ENCODE measurements around the gene CMTM4. TPM values are rescaled to one million over a fixed set of nuclear protein-coding genes. Genes with fewer than 3 reads are reported as not detected.
"Not testable (repeated sequence)": the region's sequence is repeated elsewhere in the genome, so short reads cannot be mapped to it uniquely, and the experiment has no call there.

Gene CMTM4
- total RNA-seq, 1 donor from 2014 or later = 21.9 TPM

DNA sequence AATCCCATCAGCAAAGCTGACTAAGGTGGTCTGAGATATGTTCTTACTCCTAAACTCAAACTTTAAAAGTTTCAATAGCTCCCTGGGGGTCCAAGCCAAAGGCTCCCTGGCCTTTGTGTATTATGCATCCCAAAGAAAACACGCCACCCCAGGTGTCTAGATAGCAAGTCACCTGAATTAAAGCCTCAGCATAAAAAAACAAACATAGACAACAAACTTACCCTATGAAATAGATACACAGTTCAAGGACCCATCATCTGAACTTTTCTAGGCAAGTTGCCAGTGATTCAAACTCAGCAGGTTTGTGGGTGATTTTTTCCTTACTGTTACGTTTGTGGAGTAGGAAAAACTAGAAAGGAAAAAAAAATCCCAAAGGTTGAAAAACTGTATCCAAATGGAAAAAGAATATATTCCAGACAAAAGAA is 79.5 kb downstream of the CMTM4 start:
- no peak for DNase-seq (ENCODE audit: low spot score)

DNA sequence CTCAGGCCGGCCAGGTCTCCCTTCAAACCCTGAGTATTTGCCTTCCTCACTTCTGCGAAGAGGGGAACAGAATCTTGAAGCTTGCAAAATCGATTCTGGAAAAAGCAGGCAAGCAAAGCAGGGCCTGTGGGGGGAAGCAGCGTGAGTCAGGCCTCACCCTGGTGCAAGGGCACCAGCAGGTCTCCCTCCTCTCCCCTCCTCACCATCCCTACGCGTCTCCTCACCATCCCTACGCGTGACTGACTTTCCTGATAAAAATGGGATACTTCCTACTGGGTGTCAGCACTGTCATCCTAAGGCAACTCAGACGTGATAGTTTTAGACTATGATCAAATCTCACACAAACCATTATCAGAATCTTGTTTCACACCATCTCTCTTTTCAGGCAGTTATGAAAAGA is 80.0 kb downstream of the CMTM4 start:
- no peak for DNase-seq (ENCODE audit: low spot score)

DNA sequence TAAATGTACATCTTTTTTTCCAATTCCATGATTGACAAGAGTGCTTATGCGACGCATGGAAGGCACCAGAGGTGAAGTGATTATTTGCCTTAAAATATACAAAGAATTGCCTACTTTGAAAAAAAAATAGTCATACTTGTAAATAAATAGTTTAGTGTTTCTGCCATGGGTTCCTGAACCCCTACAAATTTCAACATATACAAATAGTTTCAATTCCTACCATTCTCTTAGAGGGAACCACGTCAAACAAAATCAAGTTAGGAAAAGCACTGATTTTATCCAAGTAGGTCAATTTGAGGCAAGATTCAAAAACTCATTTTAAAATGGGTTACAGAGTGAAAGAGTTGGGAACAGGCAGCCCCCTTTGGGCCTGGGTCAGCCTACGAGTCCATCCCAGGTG is 80.4 kb downstream of the CMTM4 start:
- no peak for DNase-seq (ENCODE audit: low spot score)

DNA sequence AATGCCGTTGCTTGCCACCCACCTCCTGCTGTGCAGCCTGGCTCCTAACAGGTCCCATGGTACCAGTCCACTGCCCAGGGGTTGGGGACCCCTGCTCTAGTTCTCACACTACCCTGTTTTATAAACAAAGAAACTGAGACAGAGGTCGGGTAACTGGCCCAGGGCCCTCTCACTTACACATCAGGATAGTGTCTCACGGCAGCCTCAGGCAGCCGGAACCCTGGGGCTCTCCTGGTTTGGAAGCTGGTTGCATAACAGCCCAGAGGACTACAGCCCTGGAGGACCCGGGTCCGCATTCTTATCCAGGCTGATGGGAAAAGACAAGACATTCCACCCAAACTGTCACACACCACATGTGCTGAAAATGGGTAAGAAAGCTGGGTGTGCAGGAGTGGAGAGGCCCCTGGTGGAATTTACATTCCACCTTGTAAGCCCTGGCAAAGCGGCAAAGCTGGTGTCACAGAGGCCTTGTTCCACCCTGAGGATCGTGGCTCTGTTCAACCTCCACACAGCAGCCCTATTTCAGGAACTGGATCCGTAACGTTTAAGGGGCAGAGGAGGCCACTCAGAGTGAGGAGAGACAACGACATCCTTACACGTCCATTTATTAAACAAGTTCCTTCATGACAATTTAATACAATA is 82.3 kb downstream of the CMTM4 start:
- DNase-seq (ENCODE audit: low spot score) = no peak

DNA sequence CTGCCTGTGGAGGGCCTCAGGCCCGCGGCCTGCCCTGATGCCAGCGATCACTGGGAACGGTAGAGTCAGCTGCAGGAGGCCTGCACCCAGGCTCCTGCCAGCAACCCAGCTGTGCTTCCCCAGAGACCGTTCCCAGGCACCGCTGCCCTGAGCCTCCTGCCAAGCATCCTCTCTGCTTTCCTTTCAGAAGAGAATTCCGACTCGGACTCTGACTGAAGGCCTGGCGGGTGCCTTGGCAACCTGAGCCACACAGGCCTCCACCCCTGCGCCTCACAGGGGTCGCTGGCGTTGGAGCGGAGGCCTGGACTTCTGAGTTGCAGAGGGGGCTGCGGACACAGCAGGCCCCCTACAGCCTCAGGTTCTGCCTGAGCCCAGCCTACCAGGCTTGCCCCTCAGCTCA is 84.1 kb downstream of the CMTM4 start:
- DNase-seq (ENCODE audit: low spot score) = no peak

DNA sequence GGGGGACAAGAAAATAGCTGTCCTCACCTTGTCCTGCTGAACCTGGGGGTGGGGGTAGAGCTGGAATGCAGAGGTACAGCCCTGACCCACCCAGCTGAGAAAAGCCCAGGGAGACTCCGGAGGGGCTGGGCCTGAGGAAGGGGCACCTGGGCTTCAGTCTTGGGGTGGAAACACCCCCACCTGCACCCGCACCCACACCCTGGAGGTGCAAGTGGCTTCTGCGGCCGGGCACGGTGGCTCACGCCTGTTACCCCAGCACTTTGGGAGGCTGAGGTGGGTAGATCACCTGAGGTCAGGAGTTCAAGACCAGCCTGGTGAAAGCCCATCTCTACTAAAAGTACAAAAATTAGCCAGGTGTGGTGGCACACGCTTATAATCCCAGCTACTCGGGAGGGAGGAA is 84.6 kb downstream of the CMTM4 start:
- DNase-seq (ENCODE audit: low spot score) = not testable (repeated sequence)

DNA sequence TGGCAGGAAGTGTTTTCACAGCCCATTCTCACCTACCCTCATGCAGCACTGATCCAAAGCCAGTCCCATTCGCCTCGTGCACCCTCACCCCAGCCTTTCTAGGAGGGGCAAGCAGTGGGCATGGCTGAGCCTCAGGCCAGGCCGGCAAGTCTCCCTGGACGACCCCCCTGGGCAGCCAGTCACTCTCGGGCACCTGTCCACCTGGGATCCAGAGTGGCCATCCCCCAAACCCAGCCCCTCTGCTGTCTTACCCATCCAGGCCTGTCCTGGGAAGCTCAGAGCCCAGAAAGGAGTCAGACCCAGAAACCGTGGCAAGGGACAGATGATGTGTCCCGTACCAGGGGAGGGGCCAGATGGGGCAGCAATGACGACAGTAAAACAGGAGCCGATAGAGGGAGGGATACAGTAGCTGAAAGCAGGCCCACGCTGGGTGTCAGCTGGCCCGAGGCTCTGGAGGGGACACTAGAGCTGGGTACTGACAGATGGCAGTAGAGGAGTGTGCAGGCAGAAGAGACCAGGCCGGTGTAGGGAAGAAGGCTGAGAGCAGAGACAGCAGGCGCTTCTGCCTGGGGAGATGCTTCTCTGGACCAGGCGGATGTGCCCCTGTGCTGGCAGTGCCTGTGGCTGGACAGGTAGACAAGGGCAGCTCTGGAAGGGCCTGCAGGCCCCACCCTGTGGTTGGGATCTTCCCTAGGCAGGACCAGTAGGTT is 86.3 kb downstream of the CMTM4 start:
- DNase-seq (ENCODE audit: low spot score) = no peak

DNA sequence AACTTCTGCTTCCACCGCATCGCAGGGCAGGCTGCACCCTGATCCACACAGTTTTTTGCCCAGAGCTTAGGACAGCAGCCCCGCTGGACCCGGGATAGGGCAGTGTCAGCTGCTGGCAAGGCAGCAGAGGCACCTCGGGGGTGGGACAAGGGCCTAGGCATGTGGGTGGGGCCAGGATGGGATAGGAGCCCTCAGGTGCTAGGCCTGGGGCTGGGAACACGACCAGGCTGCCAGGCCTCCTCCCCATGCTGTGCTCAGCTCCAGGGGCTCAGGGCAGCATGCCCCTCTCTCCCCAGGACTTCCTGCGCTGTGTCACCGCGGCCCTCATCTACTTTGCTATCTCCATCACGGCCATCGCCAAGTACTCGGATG is 87.4 kb downstream of the CMTM4 start:
- DNase-seq (ENCODE audit: low spot score) = no peak

DNA sequence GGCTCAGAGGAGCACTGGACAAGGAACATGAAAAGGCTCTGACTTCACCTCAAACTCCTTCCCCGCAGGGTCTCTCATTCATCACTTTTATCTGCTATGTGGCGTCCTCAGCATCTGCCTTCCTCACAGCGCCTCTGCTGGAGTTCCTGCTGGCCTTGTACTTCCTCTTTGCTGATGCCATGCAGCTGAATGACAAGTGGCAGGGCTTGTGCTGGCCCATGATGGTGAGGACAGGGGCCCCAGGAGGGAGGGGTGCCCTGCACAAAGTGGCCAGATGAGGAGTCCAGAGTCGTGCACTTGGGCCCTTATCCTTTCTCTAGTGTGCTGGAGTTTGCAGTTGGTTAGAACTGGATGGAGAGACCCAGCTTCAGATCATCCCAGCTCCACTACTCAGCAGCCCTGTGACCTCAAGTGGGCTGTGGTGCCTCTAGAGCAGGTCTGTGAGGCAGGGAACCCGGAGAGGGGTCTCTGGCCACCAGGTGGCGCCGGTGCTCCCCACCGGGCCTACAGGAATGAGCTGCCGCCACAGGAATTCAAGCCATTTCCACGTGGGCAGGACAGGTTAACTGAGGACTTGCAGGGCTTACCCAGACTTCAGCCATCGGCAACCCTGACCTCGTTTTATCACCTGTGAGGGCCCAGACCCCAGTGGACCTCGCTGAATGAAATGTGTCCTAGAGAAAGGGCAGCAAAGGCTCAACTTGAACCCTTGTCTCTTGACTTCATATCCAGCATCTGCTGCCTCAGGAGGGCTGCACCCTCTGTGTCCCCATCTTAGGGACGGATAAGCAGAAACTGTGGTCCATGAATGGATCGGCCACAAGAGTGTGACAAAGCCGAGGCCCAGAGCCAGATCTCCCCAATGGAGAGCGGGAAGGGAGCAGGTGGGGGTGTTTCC is 88.1 kb downstream of the CMTM4 start:
- peak; percentile 83 for DNase-seq (ENCODE audit: low spot score)

DNA sequence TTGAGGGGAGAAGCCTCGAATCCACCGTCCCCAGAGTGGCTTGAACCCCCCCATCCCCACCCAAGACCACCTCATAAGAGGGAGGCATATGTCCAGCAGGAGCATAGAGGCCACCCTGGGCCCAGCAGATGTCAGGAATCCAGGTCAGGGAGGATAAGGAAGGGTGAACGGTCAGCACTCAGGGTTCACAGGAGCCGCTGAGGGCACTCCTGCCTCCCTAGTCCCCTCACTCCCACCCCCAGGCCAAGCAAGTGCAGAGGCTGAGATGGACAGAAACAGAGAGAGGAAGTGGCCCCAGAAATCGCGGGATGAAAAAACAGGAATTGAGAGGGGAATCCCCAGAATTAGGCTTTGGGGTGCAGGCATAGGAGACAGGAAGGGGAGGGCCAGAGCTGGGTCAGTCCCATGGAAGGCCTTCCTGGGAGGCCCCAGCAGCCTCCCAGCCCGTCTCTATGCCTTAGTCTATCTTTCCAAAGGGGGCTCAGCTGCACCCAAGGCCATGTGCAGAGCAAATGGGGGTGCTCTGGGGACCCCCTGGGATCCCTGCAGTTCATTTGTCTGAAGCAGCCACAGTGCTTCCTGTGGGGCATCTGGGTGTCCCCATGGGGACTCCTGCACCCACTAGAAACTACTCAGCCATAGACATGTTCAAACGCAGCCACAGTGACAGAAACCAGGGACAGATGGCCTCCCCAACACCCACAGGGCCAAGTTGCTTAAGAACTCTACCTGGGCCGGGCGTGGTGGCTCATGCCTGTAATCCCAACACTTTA is 90.4 kb downstream of the CMTM4 start:
- DNase-seq (ENCODE audit: low spot score) = no peak

DNA sequence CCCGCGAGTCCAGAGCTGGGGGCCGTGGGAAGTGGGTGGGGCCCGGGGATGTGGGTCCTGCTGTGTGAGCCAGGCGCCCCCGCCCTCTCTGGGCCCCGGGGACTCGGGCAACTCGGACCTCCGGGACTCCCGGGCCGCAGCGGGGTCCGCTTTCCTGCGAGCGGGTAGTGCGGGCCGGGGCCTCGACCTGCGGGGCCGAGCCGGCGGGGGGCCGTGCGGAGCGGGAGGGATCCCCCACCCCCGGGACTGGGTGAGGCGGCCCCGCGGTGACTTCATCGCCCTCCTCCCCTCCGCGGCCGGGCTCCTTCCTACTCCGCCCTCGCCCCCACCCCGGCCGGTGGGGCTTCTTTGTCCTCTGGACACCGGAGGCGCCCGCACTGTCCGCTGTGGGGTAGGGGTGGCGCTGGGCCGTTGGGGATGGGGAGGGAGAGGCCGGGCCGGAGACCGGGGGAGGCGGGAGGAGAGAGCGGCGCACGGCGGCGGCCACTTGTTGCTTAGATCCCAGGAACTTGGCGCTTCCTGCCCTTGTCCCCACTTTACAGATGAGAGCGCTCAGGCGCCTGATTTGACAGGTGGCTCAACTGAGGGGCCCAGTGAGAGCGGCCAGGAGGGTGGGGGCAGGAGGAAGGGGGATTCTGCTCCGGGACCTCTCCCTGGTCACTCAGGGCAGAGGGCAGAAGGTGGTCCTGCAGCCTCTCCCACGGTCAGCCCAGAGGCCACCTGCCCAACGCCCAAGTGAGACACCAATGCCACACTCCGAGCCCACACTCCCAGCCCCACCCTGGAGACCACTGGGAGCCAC is 91.2 kb downstream of the CMTM4 start:
- DNase-seq (ENCODE audit: low spot score) = peak; percentile 59

DNA sequence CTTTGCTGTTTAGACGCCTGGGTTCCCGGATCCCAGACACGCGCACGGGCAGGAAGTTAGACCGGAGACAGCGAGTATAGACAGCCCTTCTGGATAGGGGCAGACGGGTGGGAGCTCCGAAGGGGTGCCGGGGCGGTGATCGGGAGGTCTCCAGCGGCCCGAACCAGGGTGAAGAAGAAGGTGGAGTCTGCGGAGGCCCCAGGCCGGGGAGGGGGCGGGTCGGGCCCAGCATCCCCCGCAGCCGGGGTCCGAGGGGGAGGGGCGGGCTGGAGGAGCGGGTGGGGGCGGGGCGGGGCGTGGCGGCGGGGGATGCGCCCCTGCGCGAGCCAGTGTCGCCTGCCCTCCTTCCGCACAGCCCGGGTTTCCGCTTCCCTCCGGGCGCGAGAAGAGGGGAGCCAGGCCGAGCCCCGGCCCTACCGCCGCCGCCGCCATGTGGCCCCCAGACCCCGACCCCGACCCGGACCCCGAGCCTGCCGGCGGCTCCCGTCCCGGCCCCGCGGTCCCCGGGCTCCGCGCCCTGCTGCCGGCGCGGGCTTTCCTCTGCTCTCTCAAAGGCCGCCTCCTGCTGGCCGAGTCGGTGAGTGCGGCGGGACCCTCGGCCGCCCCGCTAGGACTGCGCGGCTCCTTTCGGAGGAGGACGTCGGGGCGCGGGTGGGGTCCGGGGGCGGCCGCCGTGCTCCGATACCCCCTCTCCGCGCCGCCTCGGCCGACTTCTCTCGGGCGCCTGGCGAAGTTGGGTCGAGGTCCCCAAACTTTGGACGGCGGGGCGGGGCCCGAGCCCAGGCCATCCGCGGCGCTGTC is 92.0 kb downstream of the CMTM4 start, which contains the start of gene CMTM3:
Gene CMTM3, plus strand, starts transcription at position 329 of the 801 bp plus-strand sequence. Its CDS starts 102 bp downstream, at position 431.
- DNase-seq (ENCODE audit: low spot score) = peak; percentile 85

DNA sequence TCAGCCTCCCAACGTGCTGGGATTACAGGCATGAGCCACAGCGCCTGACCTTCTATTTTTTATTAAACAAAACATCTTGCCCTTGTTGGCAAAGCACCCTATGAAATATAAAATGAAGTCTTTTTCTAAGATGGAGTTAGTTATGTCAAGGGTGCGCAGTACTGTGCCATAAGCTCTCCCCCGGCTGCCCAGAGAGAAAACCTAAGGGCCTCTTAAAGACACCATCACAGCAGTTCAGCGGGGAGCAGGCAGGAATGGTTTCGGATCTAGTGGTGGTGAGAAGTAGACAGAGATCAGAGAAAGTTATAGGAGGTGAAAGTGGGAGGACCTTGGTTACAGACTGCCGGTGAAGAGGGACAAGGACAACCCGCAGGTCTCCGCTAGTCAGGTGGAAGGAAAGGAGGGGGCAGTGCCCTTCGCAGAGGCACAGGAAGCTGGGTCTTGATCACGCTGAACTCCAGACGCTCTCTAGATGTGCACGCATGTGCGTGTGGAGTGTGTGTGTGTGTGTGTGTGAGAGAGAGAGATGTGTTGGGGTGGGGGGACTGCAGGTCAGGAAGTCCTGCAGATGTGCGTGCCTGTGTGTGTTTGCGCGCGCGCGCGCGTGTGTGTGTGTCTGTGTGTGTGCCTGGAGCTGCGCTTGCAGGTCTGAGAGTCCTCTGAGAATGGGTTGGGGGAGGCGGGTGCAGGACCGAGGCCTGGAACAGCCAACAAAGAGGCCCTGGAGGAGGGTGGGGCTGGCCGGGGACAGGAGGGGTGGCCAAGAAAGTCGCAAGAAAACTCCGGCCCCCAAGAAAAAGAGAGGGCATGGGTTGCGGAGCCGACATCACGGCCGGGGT is 92.8 kb downstream of the CMTM4 start:
- DNase-seq (ENCODE audit: low spot score) = peak; percentile 90

DNA sequence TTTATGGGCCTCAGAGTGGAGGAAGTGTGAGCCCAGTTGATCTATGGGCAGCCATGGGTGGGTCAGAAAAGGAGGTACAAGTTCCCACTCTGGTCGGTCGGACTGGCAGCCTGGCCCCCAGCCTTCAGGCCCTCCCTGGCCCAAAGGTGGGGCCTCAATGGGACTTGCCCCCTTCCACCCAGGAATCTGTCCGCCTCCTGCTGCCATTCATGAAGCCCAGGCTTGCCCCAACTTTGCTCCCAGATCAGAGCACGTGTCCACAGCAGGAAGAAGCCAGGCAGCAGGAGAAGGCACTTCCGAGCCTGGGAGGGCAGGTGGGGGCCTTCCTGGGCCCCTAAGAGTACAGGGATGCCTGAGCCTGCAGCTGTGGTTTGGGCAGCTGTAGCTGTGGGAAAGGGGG is 95.1 kb downstream of the CMTM4 start:
- DNase-seq (ENCODE audit: low spot score) = no peak

DNA sequence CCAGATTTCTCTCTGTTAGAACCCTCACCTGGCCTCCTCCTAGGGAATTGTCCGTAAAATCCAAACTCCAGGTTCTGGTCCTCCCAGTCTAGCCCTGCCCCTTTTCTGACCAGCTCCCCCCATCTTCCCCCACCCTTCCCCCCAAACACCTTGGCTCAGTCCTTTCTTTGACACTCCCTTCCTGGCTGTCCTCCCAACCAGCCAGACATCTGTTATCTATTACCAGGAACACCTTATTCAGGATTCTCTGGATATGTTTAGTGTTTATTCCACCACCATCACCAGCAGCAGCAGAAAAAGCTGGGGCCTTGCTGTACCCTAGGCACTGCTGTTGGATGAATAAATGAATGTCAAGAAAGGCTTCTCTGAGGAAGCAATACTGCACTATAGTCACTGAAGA is 96.1 kb downstream of the CMTM4 start:
- no peak for DNase-seq (ENCODE audit: low spot score)

DNA sequence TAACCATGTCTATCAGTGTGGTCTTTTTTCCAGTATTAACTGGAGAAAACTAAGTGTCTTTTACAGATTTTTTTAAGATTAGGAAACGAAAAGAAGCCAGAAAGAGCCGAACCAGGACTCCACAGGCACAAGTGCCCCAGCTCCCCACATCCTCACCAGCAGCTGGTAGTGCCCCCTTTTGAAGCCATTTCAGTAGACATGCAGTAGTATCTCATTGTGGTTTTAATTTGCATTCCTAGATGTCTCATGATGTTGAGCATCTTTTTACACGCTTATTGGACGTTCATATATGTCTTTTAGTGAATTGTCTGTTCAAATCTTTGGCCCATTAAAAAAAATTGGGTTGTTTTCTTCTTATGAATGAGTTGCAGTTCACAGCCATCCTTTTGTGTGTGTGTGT is 96.8 kb downstream of the CMTM4 start:
- no peak for DNase-seq (ENCODE audit: low spot score)

DNA sequence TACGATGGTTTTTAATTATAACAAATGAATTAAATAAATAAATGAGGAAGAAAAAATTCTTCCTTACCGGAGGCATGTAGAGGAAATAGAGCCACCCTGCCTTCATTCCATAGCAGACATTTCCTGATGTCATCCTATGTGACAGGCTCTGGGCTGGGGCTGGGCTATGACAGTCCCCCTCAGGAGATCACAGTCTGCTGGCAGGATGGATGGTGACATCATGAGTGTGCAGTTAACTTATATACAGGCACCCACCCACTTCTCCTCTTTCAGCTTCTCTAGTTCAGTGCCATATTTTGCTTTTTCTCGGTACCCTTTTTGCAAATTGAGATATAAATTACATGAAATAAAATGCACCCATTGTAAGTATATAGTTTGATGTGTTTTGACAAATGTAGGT is 98.4 kb downstream of the CMTM4 start:
- DNase-seq (ENCODE audit: low spot score) = no peak

DNA sequence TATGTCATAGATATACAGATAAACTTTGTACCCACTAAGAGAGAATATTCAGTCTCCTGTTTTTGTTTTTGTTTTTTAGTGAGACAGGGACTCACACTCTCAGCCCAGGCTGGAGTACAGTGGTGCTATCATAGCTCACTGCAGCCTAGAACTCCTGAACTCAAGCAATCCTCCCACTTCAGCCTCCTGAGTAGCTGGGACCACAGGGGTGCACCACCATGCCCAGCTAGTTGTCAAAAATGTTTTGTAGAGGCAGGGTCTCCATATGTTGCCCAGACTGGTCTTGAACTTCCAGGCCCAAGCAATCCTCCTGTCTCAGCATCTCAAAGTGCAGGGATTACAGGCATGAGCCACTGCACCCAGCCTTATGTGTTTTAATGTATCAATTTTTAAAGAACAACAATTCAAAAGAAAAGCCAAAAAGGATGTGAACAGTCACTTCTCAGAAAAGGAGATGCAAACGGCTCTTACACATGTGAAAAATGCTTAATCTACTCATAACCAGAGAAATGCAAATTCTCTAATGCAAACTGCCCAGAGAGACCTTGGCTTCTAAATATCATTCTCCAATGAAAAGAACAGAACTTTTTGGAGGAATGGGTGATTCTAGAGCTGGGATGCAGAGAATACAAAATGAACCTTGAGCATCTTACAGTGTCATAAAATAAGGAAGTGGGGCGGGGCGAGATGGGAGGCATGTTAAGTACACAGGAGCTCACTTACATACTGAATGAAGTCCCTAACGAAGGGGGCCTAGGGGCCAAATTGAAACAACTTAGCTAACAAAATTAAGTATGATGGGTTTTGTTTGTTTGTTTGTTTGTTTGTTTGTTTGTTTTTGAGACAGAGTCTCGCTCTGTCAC is 99.3 kb downstream of the CMTM4 start:
- no peak for DNase-seq (ENCODE audit: low spot score)

All from umbilical cord (tissue), 2 donors.